Hematopoietic multipotent progenitor cell treated with erythropoietin and hydrocortisone succinate and interleukin-3 and kit ligand, for 4 days (in vitro differentiated cells): ENCODE measurements around the gene SGTA.
"Not testable (repeated sequence)": the region's sequence is repeated elsewhere in the genome, so short reads cannot be mapped to it uniquely, and the experiment has no call there.

Source experiments
- DNase-seq: peaks from one replicate; pipeline ENCODE4 v3.0.0-alpha.2; 2015

SGTA gene

GRCh38 chr19:2722541-2723344 lies 60.3 kb downstream of the SGTA start:
- DNase-seq: peak; percentile 46

- DNase-seq: peak; percentile 31
Observed at GRCh38 chr19:2721570-2722540, 61.2 kb downstream of the SGTA start.

DNA sequence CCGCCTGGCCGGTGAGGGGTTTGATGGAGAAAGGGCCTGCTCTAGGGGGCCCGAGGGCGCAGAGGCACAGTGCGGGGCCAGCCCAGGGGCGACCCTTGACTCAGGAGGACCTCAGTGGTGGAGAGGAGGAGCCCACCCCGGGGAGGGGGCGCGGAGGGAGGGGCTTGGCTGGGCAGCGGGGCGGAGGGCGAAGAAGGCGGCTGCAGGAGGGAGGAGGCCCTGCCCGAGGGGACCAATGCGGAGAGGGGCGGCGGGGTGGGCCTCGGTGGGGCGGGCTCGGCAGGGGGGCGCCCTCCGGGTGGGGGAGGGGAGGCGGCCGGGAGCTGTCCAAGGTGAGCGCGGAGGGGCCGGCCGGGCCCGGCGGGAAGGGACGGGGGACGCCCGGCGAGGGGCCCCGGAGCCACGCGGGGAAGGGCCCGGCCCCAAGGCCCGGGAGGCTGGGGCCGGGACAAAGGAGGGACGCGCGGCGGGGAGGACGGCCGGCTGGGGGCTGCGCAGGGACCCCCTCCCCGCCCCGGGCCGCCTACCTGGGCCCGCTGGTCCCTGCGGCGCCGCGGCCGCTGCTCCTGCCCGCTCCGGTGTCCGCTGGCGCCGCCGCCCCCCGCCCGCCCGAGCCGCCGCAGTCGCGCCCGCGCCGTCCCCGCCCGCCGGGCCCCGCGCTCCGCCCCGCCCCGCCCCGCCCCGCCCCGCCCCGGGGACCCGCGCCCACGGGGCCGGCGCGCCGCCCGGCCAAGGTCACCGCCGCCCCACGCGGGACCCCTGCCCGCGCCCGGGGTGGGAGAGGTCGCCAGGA lies 62.1 kb downstream of the SGTA start, which contains the start of gene DIRAS1:
DIRAS1 (minus strand) TSS at position 596 of the 793 bp plus-strand sequence. CDS start 3,566 bp downstream, outside the sequence.
- DNase-seq: no peak

DNA sequence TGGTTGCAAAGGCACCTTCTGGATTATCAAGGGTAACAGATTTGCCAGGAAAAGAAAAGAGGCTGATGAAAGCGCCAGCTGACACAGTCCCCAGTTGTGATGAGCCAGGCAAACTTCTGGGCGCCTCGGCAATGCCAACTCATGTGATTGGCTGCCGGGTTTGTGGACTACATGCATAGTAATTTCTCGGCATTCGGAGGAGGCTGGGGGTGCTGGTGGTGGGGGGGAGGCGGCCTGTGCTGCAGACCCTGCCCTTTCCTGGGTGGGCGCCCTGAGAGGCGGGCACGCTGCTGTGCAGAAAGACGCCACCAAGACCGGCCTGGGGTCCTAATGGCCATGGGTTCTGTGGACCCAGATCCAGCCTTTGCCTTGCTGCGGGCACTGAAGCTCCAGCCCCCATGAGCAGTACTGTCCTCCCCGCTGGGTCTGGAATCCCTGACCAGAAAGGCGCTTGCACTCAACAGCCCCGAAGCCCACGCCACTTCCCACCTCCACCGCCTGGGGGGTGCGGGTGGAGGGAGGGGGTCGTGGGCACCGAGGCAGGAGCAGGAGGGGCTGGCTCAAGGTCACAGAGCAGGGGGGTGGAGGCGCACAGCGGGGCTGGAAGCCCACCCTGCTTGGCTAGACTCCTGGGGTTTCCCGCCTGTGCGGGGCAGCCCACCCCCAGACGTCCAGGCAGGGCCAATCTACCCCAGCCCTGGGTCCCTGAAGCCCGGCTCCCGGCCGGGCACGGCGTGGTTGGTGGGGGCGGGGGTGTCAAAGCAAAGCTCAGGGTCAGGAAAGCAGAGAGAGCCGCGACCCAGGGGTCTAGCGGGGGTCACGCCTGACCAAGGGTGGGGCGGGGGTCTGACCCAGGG lies 62.9 kb downstream of the SGTA start:
- DNase-seq: peak; percentile 69

GRCh38 chr19:2719232-2719735 lies 63.8 kb downstream of the SGTA start:
- DNase-seq: no peak

DNA sequence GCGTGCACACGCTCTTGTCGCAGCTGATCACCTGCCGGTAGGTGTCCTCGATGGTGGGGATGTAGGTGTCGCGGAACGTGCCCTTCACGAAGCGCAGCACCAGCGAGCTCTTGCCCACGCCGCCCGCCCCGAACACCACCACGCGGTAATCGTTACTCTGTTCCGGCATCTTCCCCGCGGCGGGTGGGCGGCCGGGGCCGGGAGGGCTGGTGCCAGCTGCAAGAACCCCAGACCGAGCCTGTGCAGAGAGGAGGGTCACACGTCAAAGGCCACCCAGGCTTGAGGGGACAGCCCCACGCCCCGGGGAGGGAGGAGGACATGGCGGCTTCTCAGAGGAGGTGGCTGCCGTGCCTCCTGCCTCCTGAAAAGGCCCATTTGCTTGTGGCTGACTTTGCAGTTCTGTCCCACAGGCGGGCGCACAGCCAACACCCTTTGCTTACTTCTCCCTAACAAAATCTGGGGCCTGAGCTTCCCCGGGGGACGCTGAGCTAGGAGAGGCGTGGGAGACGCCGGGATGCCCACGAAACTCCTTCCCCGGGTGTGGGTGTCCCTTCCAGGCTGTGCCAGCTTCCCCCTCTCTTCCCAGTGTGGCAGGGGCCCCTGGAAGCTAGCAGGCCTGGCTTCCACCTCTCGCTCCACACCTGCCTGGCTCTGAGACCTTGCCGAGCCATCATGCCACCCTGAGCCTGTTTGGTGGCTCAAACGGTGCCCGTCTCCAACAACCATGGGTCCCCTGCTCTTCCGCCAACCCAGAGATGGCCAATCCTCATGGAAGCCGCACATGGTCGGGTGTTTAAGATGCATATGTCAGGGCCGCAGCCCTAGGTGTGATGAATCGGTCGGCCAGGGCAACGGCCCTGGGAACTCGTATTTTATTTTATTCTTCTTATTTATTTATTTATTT lies 65.2 kb downstream of the SGTA start:
- DNase-seq: no peak

- no peak for DNase-seq
Observed at GRCh38 chr19:2716722-2717637, 66.1 kb downstream of the SGTA start.

DNA sequence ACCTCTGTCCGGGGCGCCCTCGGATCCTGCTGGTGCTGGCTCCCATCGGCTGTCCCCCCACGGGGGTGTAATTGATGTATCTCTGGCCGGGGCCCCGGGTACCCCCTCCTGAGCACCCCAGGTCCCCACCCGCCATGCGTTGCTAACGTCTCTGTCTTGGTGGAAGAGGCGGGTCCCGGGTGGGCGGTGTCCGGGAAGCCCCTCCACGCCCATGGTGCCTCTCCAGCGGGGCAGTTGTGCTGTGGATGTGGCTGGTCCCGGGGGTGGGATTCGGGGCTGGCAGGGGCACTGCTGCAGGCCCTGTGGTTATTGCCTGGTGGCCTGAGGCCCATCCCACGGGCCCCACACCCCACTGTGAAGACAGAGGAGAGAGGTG lies 66.8 kb downstream of the SGTA start:
- DNase-seq: no peak

GRCh38 chr19:2715470-2716274 lies 67.4 kb downstream of the SGTA start:
- no peak for DNase-seq

DNA sequence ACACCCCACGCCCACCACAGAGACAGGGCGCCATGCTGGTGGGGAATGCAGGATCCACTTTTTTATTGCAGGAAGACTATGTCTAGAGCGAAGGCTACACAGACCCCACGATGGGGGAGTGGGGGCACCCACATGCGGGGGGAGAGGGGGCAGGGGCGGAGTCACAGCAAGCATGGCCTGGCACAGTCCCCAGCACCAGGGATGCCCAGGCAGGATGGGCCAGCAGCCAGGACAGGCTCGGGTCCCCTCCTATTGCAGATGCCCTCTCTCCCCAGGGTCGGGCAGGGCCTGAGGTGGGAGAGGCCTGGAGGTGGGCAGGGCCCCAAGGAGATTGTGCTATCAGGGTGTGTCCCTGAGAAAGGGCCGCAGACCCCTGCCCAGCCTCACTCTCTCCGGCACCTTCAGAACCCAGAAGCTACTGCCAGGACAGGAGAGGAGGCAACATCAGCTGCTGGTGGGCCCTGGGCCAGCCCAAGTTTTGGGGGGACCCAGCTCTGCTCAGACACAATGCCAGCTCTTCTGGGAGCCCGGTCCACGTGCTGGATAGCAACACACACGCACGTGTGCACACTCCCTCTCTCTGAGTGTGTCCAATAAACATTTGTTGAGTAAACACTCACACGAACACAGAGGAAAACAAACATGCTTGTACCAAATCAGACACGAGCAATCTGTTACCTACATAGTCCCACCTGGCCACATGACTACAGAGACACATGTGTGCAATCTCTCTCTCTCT lies 68.4 kb downstream of the SGTA start:
- DNase-seq: no peak

DNA sequence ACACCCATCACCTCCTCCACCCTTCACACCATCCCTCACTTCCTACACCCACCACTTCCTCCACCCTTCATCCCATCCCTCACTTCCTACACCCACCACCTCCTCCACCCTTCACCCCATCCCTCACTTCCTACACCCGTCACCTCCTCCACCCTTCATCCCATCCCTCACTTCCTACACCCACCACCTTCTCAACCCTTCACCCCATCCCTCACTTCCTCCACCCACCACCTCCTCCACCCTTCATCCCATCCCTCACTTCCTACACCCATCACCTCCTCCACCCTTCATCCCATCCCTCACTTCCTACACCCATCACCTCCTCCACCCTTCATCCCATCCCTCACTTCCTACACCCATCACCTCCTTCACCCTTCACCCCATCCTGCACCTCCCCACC lies 69.0 kb downstream of the SGTA start:
- not testable (repeated sequence) for DNase-seq

DNA sequence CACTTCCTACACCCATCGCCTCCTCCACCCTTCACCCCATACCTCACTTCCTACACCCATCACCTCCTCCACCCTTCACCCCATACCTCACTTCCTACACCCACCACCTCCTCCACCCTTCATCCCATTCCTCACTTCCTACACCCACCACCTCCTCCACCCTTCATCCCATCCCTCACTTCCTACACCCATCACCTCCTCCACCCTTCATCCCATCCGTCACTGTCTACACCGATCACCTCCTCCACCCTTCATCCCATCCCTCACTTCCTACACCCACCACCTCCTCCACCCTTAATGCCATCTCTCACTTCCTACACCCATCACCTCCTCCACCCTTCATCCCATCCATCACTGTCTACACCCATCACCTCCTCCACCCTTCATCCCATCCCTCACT lies 69.9 kb downstream of the SGTA start:
- DNase-seq: not testable (repeated sequence)

DNA sequence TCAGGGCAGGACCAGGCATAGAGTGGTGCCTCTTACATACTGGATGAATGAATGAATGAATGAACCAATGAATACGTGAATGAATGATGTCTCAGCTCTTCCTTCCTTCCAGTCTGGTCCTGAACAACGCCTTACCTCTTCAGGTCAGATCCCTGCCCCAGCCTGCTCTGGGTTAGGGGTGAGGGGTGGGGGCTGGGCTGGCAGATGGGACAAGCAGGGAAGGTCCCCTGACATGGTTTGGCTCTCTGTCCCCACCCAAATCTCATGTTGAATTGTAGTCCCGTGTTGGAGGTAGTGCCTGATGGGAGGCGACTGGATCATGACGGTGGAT lies 71.2 kb downstream of the SGTA start:
- no peak for DNase-seq

- DNase-seq: peak; percentile 47
Observed at GRCh38 chr19:2711172-2711874, 71.8 kb downstream of the SGTA start.

- no peak for DNase-seq
Observed at GRCh38 chr19:2706251-2706650, 76.8 kb downstream of the SGTA start.
